Measurements from ENCODE around the gene CBLN3.
"Not testable (repeated sequence)": the region's sequence is repeated elsewhere in the genome, so short reads cannot be mapped to it uniquely, and the experiment has no call there.

Gene CBLN3

GRCh38 chr14:24429395-24430142 is at the start of gene CBLN3, which contains the start of gene KHNYN:
Gene CBLN3, minus strand, starts transcription at chr14:24429668. Its CDS starts 614 bp downstream, at chr14:24429054.
Gene KHNYN, plus strand, starts transcription at chr14:24429954. Its CDS starts 777 bp downstream, at chr14:24430731.
- peak; percentile 79 for DNase-seq (ENCODE audit: low read depth)

DNA sequence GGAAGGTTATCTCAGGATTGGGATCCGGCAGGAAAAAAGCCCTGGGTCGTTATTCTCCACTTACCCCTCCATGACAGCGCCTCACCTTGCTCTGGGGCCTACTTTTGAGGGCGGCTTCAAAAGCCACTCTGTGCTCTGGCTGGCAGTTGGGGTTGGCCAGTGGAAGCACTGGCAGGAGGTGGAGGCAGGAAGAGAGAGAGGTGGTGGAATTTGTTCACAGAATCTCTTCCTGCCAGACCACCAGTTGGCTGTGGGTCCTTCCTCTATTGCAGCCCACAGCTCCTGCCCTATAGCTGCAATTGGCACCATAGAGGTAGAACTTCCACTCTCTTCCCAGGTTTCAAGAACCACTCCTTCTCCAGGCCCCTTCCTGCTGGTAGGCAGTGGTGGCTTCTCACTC is 45.8 kb upstream of the CBLN3 start:
- no peak for DNase-seq (ENCODE audit: low read depth)

- DNase-seq (ENCODE audit: low read depth): no peak
Observed at GRCh38 chr14:24473211-24473610, 43.7 kb upstream of the CBLN3 start.

DNA sequence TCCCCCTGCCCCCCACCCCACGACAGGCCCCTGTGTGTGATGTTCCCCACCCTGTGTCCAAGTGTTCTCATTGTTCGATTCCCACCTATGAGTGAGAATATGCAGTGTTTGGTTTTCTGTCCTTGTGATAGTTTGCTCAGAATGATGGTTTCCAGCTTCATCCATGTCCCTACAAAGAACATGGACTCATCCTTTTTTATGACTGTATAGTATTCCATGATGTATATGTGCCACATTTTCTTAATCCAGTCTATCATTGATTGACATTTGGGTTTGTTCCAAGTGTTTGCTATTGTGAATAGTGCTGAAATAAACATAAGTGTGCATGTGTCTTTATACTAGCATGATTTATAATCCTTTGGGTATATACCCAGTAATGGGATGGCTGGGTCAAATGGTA is 41.0 kb upstream of the CBLN3 start:
- DNase-seq (ENCODE audit: low read depth): not testable (repeated sequence)

DNA sequence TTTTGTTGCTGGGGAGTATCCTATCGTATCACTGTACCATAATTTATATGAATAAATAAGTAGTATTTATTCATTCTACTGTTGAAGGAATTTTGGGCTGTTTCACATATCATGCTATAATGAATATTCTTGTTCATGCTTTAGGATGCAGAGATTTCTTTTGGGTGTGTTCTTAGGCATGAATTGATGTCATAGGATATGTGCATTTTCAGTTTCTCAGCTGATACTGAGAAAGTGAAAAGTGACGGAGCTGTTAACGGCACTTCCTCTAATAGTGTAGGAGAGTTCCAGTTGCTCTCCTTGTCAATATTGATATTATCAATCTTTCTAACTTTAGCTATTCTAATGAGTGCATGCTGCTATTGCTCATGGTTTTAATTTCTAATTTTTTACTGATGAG is 36.3 kb upstream of the CBLN3 start:
- no peak for DNase-seq (ENCODE audit: low read depth)

DNA sequence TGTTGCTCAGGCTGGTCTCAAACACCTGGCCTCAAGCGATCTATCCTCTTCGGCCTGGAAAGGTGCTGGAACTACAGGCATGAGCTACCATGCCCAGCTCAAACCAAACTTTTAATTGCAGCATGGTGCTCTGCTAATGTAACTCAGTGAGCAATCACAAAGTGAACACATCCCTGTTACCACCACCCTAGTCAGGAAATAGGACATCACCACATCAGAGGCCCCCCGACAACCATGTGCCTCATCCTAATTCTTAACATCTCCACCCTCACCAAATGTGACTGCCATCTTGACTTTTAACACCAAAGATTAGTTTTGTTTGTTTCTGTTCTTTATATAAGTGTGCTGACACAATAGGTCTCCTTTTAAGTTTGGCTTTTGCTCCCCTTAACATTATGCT is 35.9 kb upstream of the CBLN3 start:
- DNase-seq (ENCODE audit: low read depth): no peak

- no peak for DNase-seq (ENCODE audit: low read depth)
Observed at GRCh38 chr14:24463884-24464785, 34.7 kb upstream of the CBLN3 start.

DNA sequence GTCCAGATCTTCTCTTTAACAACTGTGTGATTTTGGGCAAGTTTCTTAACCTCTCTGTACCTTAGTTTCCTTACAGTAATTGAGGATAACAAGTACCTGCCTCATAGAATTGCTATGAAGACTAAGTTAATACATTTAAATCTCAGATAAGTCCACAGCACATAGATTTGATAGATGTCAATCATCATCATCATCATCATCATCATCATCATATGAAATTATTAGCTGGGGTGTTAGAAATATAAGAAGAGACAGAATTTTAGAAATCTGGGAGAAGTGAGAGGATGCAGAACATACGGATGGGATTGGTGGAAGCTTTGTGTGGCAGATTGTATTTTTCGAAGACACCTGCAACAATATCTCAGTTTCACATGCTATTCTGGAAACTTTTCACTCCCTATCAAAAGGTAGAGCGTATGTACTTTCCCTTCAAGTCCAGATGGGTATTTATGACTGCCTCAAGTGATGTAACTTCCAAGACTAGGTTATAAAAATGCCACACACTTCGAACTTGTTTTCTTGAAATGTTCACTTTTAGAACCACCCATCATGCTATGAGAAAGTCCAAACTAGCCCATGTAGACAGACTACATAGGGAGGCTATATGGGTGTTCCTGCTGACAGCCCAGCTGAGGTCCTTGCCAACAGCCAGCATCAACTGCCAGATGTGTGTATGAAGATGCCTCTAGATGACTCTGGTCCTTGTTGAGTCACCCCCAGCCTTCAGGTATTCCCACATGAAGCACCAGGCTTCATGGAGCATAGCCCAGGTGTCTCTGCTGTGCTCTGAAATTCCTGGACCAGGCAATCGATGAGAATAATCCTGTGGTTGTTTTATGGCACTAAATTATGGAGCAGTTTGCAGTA is 33.8 kb upstream of the CBLN3 start:
- DNase-seq (ENCODE audit: low read depth): no peak

DNA sequence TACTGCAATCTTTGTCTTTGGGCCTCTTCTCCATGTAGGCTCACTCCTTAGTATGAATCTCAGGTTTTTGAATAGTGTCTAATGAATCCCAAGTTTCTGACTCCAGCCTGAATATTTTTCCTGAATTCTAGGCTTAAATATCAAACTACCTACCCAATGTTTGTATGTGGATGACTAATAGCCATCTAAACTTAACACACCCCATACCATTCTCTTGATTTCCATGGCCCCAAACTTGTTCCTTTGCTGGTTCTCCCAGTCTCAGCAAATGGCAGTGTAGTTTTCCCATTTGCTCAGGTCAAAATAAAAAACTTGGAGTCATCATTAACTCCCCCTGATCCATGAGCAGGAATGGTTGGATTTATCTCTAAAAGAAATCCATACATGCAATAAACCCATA is 31.9 kb upstream of the CBLN3 start:
- no peak for DNase-seq (ENCODE audit: low read depth)

DNA sequence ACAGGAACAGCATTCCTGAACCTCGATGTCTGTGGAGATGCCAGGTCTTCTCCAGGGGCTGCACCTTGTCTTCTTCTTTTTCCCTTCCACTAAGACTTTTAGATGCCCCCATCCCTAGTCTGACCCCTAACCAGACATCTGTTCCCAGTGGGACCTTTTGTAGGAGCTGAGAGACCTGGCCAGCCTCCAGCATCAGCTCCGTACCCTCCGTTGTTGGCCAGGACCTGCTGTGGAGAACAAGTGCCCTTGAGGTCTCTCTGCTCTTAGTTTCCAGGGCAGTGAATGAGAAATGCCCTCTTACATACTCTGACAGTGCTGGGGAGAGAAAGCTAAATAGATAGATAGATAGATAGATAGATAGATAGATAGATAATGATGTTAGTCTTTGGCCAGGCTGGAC is 29.9 kb upstream of the CBLN3 start:
- DNase-seq (ENCODE audit: low read depth): no peak

DNA sequence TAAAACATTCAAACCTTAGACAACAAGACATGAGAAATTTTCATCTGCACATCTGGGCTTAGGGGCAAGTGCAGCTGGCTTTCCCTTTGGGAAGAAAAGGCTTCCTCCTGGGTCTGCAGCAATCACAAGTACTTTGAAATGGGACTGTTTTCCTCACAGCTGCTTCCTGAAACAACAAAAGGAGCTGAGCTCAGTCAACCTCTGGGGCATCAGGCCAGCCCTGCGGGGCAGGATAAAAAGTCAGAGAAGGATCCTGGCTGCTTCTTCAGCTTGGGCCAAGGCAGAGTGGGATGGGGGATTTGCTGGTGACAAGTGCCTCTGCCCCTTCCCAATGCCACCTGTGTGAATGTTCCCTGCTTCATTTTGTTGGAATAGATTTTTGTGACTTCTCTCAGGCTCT is 29.3 kb upstream of the CBLN3 start:
- no peak for DNase-seq (ENCODE audit: low read depth)

GRCh38 chr14:24456980-24457379 is 27.5 kb upstream of the CBLN3 start:
- DNase-seq (ENCODE audit: low read depth): no peak

DNA sequence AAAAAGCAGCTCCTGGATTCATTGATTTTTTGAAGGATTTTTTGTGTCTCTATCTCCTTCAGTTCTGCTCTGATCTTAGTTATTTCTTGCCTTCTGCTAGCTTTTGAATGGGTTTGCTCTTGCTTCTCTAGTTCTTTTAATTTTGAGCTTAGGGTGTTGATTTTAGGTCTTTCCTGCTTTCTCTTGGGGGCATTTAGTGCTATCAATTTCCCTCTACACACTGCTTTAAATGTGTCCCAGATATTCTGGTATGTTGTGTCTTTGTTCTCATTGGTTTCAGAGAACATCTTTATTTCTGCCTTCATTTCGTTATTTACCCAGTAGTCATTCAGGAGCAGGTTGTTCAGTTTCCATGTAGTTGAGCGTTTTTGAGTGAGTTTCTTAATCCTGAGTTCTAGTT is 21.4 kb upstream of the CBLN3 start:
- not testable (repeated sequence) for DNase-seq (ENCODE audit: low read depth)

DNA sequence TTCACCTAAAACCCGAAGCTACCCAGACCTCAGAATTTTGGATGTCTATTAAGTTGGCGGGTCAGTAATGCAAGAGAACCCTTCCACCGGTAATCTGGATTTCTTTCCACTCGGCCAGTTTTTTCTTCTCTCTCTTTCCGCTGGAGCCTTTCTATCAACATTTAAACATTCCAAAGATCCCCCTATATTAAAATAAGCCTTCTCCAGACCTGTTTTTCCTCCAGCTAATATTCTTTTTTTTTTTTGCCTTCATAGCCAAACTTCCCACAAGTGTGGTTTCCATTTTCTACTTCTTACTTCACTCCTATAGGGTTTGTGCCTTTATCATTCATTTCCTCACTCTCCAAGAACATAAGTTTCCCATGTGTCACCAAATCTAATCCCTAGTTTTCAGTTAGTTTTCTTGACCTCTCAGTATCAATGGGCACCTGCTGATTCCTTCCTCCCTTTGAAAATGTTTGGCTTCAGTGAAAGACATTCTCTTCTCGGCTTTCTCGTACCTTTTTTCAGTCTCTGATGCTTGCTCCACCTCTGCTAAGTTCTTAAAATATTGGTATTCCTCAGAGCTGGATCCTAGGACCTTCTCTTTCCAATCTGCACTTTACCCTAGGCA is 13.7 kb upstream of the CBLN3 start:
- DNase-seq (ENCODE audit: low read depth): no peak

DNA sequence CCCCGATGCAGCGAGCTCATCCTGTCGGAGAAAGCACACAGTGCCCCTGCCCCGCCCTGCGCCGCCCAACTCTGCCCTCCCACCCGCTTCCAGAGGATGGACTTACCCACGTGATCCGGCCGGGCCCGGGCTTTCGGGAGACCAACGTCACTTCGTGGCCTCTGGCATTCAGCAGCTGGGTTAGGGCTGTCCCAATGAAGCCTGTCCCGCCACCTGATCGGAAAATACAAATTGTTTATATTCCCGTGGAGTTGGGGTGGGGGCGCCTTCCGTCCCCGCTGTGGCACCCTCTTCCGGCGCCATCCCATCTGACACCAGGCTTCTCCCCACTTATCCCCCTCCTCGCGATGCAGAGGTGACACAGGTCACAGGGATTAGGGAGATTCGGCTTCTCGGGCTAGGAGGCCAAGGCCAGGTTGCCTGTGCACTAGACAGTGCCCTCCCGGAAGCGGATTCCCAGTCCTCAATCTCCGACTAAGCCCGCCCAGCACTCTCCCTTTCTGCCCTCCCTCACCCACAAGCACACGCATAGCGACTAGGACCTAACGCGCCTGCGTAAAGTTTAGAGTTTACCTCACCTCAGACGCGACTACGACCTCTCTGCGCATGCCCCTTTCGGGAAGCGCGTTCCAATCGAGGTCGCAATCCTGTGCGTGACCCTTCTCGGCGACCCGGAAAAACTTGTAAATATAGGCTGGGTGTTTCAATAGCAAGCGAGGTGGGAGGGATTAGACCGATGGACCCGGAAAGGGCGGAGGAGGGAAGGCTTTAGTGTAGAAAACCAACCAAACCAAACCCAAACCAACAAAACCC is 13.0 kb upstream of the CBLN3 start, which contains the start of gene SDR39U1:
Gene SDR39U1, minus strand, starts transcription at position 537 of the 813 bp plus-strand sequence. Its CDS starts 7 bp downstream, at position 530.
- peak; percentile 91 for DNase-seq (ENCODE audit: low read depth)

DNA sequence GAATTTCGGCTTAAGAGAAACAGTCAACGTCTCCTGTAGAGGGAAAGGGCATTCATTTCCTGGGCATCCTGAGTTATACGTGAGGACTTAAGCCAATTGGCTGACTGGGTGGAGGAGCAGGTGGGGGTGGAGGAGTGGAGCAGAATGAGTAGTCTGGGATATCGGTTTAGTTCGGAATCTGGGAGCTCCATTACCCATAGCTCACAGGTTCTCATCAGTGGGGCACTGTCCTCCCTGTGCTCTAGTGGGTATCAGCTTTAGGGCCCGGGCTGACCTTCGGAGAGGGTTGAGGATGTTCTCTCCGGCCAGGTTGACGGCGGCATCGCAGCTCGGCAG is 12.4 kb upstream of the CBLN3 start:
- DNase-seq (ENCODE audit: low read depth): no peak

DNA sequence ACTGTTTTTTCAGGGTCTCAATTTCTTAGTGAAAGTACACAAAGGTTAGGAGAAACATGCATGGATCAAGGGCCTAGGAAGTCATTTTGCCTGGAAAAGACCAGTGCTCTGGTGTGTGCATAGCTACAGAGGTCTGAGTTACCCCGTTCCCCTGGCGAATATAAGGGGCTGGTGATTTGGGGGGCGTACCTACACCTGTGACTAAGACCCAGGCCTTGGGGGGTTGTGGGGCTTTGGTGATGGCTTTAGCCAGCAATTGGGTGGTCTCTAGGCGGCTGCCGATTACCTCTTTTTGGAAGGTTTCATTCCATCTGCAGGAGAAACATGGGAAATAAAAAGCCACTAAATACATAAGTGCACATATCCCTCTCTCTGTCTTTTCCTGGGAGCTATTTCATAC is 12.0 kb upstream of the CBLN3 start:
- DNase-seq (ENCODE audit: low read depth): no peak

DNA sequence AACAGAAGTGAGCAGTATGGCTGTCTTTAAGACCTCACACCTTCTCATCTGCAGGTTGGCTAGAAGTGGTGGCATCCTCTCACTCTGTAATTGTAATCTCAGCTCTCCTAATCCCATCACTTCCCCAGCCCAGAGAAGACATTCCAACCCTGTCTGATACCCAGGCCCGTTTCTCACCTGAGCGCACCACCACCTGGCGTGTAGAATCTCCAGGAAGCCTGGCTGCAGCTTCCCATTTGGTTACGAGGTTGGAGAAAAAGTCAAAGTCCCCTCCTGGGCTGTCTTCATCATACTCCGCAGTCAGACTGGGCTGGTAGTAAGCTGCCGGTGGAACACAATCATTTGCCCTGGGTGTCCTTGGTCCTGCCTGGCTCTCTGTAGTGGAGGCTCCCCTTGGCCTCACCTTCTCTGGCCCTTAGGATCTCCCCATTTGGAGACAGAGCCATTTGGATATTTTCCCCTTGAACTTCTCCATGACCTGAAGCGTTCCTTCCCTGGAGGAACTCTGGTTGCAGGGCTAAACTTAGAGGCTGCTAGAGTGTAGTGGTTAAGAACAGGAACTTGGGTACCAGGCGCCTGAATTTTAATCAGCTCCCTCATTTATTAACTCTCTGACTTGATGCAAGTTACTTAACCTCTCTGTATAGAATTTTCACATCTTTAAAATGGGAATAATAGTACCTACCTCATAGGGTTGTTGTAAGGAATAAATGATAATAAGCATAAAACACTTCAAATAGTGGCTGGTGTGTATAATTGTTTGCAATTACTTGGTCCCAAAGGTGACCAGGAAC is 11.3 kb upstream of the CBLN3 start:
- no peak for DNase-seq (ENCODE audit: low read depth)

GRCh38 chr14:24439830-24440605 is 10.6 kb upstream of the CBLN3 start:
- no peak for DNase-seq (ENCODE audit: low read depth)

Data from activated T-cell treated with anti-CD3 and anti-CD28 coated beads for 1 hour (primary cell).